Neural cell (in vitro differentiated cells): Measurements from ENCODE around the gene NCAPD2. TPM values are rescaled to one million over a fixed set of nuclear protein-coding genes. Genes with fewer than 3 reads are reported as not detected.
"Not testable (repeated sequence)": the region's sequence is repeated elsewhere in the genome, so short reads cannot be mapped to it uniquely, and the experiment has no call there.

ENCODE experiments used
- H2AFZ ChIP-seq: fragments of 200-600, 300-800 bp; sonication (generic), shearing (Covaris generic); 2 replicates; pipeline ENCODE4 v1.6.0; 2014; ENCODE audit warnings: low read depth, mild to moderate bottlenecking, antibody characterized with exemption, low read length, moderate library complexity
- H3F3A ChIP-seq: fragments of 200-600 bp; shearing (Covaris generic); 2 replicates; pipeline ENCODE4 v1.6.1; 2016; ENCODE audit warnings: mild to moderate bottlenecking, moderate library complexity, mixed read lengths, antibody characterized with exemption, low read length; ENCODE audit not compliant: insufficient read depth, poor library complexity, severe bottlenecking
- H3K27ac ChIP-seq: fragments of 200-600, 300-800 bp; sonication (generic), shearing (Covaris generic); 2 replicates; pipeline ENCODE4 v1.5.1; 2014; ENCODE audit warnings: mild to moderate bottlenecking, low read length, moderate library complexity
- H3K27me3 ChIP-seq: fragments of 300-800, 200-600 bp; sonication (generic), shearing (Covaris generic); 2 replicates; pipeline ENCODE4 v1.6.0; 2014; ENCODE audit warnings: mild to moderate bottlenecking, low read depth, low read length, moderate library complexity; ENCODE audit not compliant: insufficient read depth
- H3K36me3 ChIP-seq: fragments of 300-800, 200-600 bp; sonication (generic), shearing (Covaris generic); 2 replicates; pipeline ENCODE4 v1.5.1; 2014; ENCODE audit warnings: mild to moderate bottlenecking, antibody characterized with exemption, low read length, moderate library complexity; ENCODE audit not compliant: insufficient read depth
- H3K4me2 ChIP-seq: fragments of 300-800, 200-600 bp; sonication (generic), shearing (Covaris generic); 2 replicates; pipeline ENCODE4 v1.6.0; 2014; ENCODE audit warnings: mild to moderate bottlenecking, low read length
- H3K4me3 ChIP-seq: fragments of 300-800, 200-600 bp; sonication (generic), shearing (Covaris generic); 2 replicates; pipeline ENCODE4 v1.5.1; 2014; ENCODE audit warnings: mild to moderate bottlenecking, low read length, moderate library complexity
- H3K79me2 ChIP-seq: fragments of 200-600 bp; shearing (Covaris generic); replicated peaks from 2 replicates; pipeline ENCODE4 v1.6.0; 2014; ENCODE audit warnings: mild to moderate bottlenecking, low read length, moderate library complexity; ENCODE audit not compliant: insufficient read depth
- H3K9ac ChIP-seq: fragments of 300-800, 200-600 bp; sonication (generic), shearing (Covaris generic); 2 replicates; pipeline ENCODE4 v1.6.1; 2016; ENCODE audit warnings: mild to moderate bottlenecking, low read length, mixed read lengths
- H3K9me2 ChIP-seq: fragments of 200-600 bp; shearing (Covaris generic); 2 replicates; pipeline ENCODE4 v1.6.1; 2016; ENCODE audit warnings: mild to moderate bottlenecking, low read length, mixed read lengths; ENCODE audit not compliant: insufficient read depth
- H3K9me3 ChIP-seq: fragments of 200-600, 300-800 bp; sonication (generic), shearing (Covaris generic); 2 replicates; pipeline ENCODE4 v1.6.1; 2016; ENCODE audit warnings: mild to moderate bottlenecking, mixed run types, low read length, moderate library complexity, mixed read lengths
- H4K20me1 ChIP-seq: fragments of 200-600 bp; shearing (Covaris generic); 2 replicates; pipeline ENCODE4 v1.6.1; 2016; ENCODE audit warnings: mild to moderate bottlenecking, mixed run types; ENCODE audit not compliant: insufficient read depth
- CTCF ChIP-seq: fragments of 450-650 bp; IDR thresholded peaks from 2 replicates; pipeline ENCODE4 v1.5.1; 2014; ENCODE audit warnings: antibody characterized with exemption, mild to moderate bottlenecking, moderate library complexity; ENCODE audit not compliant: poor library complexity, severe bottlenecking
- EP300 ChIP-seq: fragments of 450-650 bp; conservative IDR thresholded peaks from 2 replicates; pipeline ENCODE4 v1.6.1; 2014; ENCODE audit warnings: antibody characterized with exemption, mild to moderate bottlenecking, moderate library complexity; ENCODE audit not compliant: poor library complexity, severe bottlenecking
- EZH2 ChIP-seq: fragments of 200-600, 300-800 bp; shearing (Covaris generic), sonication (generic); IDR thresholded peaks from 2 replicates; pipeline ENCODE4 v1.6.1; 2014; ENCODE audit warnings: antibody characterized with exemption, low read length, borderline replicate concordance, mild to moderate bottlenecking; ENCODE audit not compliant: insufficient read depth, poor library complexity, severe bottlenecking
- MXI1 ChIP-seq: fragments of 450-650 bp; conservative IDR thresholded peaks from 2 replicates; pipeline ENCODE4 v1.6.1; 2014; ENCODE audit warnings: antibody characterized with exemption, mild to moderate bottlenecking; ENCODE audit not compliant: poor library complexity, severe bottlenecking
- POLR2AphosphoS5 ChIP-seq: IDR thresholded peaks from 2 replicates; pipeline ENCODE4 v1.6.1; 2012
- RAD21 ChIP-seq: fragments of 450-650 bp; conservative IDR thresholded peaks from 2 replicates; pipeline ENCODE4 v1.6.1; 2014; ENCODE audit warnings: antibody characterized with exemption, mild to moderate bottlenecking, moderate library complexity
- REST ChIP-seq: IDR thresholded peaks from 2 replicates; pipeline ENCODE4 v1.6.1; 2012; ENCODE audit warnings: borderline replicate concordance
- SMC3 ChIP-seq: fragments of 450-650 bp; conservative IDR thresholded peaks from 2 replicates; pipeline ENCODE4 v1.6.1; 2014; ENCODE audit warnings: antibody characterized with exemption, mild to moderate bottlenecking, moderate library complexity; ENCODE audit not compliant: poor library complexity
- TAF1 ChIP-seq: IDR thresholded peaks from 2 replicates; pipeline ENCODE4 v1.6.1; 2012; ENCODE audit warnings: low read depth
- polyA plus RNA-seq: library from polyadenylated mRNA; depleted of rRNA; stranded (reverse); fragments of >200 nt; gene quantifications from 2 replicates; pipeline ENCODE4 v1.2.3, GENCODE V29; 2014

Gene NCAPD2
- polyA plus RNA-seq, 1 donor from 2014 or later = 4.5 TPM

- Histone ChIP-seq H3K9me3 (no peaks in the 10 kb centered on the region), H3K36me3 (no peaks in the 10 kb centered on the region), H3K27me3 (no peaks in the 10 kb centered on the region), H3K4me3 (peak overlapping the region; percentile 93), H3K9me2 (no peaks in the 10 kb centered on the region), H3K27ac (no peak overlapping the region), H4K20me1 (no peaks in the 10 kb centered on the region), H3F3A (no peaks in the 10 kb centered on the region), H3K9ac (peak overlapping the region; percentile 28), H2AFZ (no peak overlapping the region), H3K79me2 (peaks cover 32% of the 10 kb centered on the region), H3K4me2 (peak overlapping the region; percentile 79)
- no peak for TF ChIP-seq POLR2AphosphoS5
- TF ChIP-seq RAD21 = no peak
Measured at GRCh38 chr12:6494968-6495367, 1.1 kb downstream of the NCAPD2 start.

- H3K9me3 ChIP-seq, H3K4me2 ChIP-seq, H3K9ac ChIP-seq, H2AFZ ChIP-seq, H4K20me1 ChIP-seq, H3K36me3 ChIP-seq, H3K4me3 ChIP-seq, H3K27me3 ChIP-seq, H3K9me2 ChIP-seq, H3K27ac ChIP-seq, H3F3A ChIP-seq: not testable (repeated sequence)
- peaks cover 31% of the 10 kb centered on the region for H3K79me2 ChIP-seq
Measured at GRCh38 chr12:6497291-6497690, 3.4 kb downstream of the NCAPD2 start.

GRCh38 chr12:6500466-6500865 lies 6.6 kb downstream of the NCAPD2 start:
- H3K36me3 ChIP-seq = no peaks in the 10 kb centered on the region
- no peak overlapping the region for H2AFZ ChIP-seq
- H3K4me3 ChIP-seq = no peak overlapping the region
- no peak overlapping the region for H3K27ac ChIP-seq
- H4K20me1 ChIP-seq = no peaks in the 10 kb centered on the region
- H3K79me2 ChIP-seq = peaks cover 17% of the 10 kb centered on the region
- H3K9me3 ChIP-seq = no peaks in the 10 kb centered on the region
- H3K9me2 ChIP-seq = no peaks in the 10 kb centered on the region
- H3K27me3 ChIP-seq = no peaks in the 10 kb centered on the region
- H3K4me2 ChIP-seq = no peak overlapping the region
- H3K9ac ChIP-seq = no peak overlapping the region
- H3F3A ChIP-seq = no peaks in the 10 kb centered on the region
- TF ChIP-seq SMC3 (no peak), EP300 (no peak), MXI1 (no peak), POLR2AphosphoS5 (no peak), RAD21 (no peak), TAF1 (no peak), REST (no peak), CTCF (no peak), EZH2 (no peak)
